WTC11 (cell line): Measurements from ENCODE around the gene OSBPL5.

Source experiments
- ATF6 ChIP-seq: sonication (generic); formaldehyde crosslinking; IDR thresholded peaks from 2 replicates; pipeline ENCODE4 v1.8.1; 2023; ENCODE audit warnings: mild to moderate bottlenecking, missing genetic modification reagents
- CTCF ChIP-seq: fragments of 200-600 bp; IDR thresholded peaks from 2 replicates; pipeline ENCODE4 v1.8.0; 2022; ENCODE audit warnings: antibody characterized with exemption
- E2F4 ChIP-seq: sonication (generic); formaldehyde crosslinking; IDR thresholded peaks from 2 replicates; pipeline ENCODE4 v1.8.1; 2022; ENCODE audit warnings: low read depth, mild to moderate bottlenecking, moderate library complexity, missing genetic modification reagents, borderline replicate concordance
- ESRRA ChIP-seq: sonication (generic); formaldehyde crosslinking; IDR thresholded peaks from 2 replicates; pipeline ENCODE4 v1.8.1; 2022; ENCODE audit warnings: mild to moderate bottlenecking, missing genetic modification reagents, borderline replicate concordance
- GRHL2 ChIP-seq: fragments of 250-450 bp; sonication (Bioruptor Pico); IDR thresholded peaks from 2 replicates; pipeline ENCODE4 v1.8.0; 2022; ENCODE audit warnings: mild to moderate bottlenecking, moderate library complexity; ENCODE audit not compliant: insufficient replicate concordance, severe bottlenecking
- MAX ChIP-seq: sonication (generic); formaldehyde crosslinking; IDR thresholded peaks from 2 replicates; pipeline ENCODE4 v1.8.0; 2022; ENCODE audit warnings: mild to moderate bottlenecking, missing genetic modification reagents
- SMAD3 ChIP-seq: sonication (generic); formaldehyde crosslinking; IDR thresholded peaks from 2 replicates; pipeline ENCODE4 v1.8.0; 2022; ENCODE audit warnings: missing genetic modification reagents, mild to moderate bottlenecking, borderline replicate concordance
- ZNF423 ChIP-seq: fragments of 250-450 bp; sonication (Bioruptor Pico); IDR thresholded peaks from 2 replicates; pipeline ENCODE4 v2.1.2; 2022; ENCODE audit warnings: mild to moderate bottlenecking, moderate library complexity

GRCh38 chr11:3092603-3093141 is 72.4 kb downstream of the OSBPL5 start:
- TF ChIP-seq ATF6 (no peak), MAX (CRISPR knock-in tag) (no peak), GRHL2 (CRISPR knock-in tag) (no peak), ZNF423 (CRISPR knock-in tag) (no peak), SMAD3 (CRISPR knock-in tag) (no peak), CTCF (no peak), E2F4 (CRISPR knock-in tag) (no peak), ESRRA (CRISPR knock-in tag) (no peak)
